ENCODE results near the gene ATP5F1A.
"Not testable (repeated sequence)": the region's sequence is repeated elsewhere in the genome, so short reads cannot be mapped to it uniquely, and the experiment has no call there.

The ATP5F1A gene

DNA sequence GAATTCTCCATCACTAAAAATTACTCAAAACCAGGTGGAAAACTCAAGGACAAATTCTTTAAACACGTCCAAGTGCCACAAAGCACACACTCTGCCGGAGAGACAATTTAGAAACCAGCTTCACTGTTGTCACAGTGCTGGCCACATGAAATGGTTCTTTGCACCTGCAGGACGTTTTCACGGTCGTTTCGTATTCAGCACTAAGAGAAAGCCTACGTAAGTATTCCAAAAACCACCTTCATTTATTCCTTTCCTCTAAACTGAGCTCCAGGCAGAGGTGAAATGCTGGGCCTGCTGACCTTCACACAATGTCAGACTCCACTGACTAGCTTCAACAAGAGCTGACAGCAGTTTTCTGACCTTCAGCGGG lies 680 bp downstream of the ATP5F1A start:
- H3K4me3 ChIP-seq (ENCODE audit: control insufficient read depth, low read depth, low read length), result peak overlapping the region; percentile 76
- TF ChIP-seq CTCF (IDR thresholded peaks at IDR 0.05; ENCODE audit: control insufficient read depth, insufficient read depth, low read depth, low read length, missing control alignments), result no peak
- no peak for DNase-seq (ENCODE audit: low read depth)

- H3K4me3 ChIP-seq (ENCODE audit: control insufficient read depth, low read depth, low read length), result peak overlapping the region; percentile 76
- DNase-seq (ENCODE audit: low read depth), result no peak
- TF ChIP-seq CTCF (IDR thresholded peaks at IDR 0.05; ENCODE audit: control insufficient read depth, insufficient read depth, low read depth, low read length, missing control alignments), result no peak
Measured at GRCh38 chr18:46096651-46097300, 1.3 kb downstream of the ATP5F1A start.

GRCh38 chr18:46095532-46095931 lies 2.6 kb downstream of the ATP5F1A start:
- no peak for TF ChIP-seq CTCF (IDR thresholded peaks at IDR 0.05; ENCODE audit: control insufficient read depth, insufficient read depth, low read depth, low read length, missing control alignments)
- DNase-seq (ENCODE audit: low read depth), result no peak
- no peak overlapping the region for H3K4me3 ChIP-seq (ENCODE audit: control insufficient read depth, low read depth, low read length)

- H3K4me3 ChIP-seq (ENCODE audit: control insufficient read depth, low read depth, low read length); DNase-seq (ENCODE audit: low read depth): not testable (repeated sequence)
Measured at GRCh38 chr18:46088501-46088900, 9.6 kb downstream of the ATP5F1A start.

DNA sequence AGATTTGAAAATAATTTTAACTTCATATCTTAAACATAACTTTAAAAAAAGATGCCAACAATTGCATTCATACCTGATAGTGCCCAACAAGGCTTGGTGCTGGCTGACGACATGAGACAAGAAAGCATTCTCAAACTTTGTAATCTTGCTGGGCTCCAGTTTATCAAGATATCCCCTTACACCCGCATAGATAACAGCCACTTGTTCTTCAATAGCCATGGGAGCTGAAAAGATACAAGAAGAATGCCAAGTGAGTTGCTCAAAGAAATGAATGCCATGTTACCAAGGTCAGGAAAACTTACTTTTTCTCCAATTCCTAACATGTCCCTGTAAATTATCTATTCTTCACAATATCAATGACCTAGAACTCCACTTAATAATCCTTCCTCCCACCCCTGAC lies 13.7 kb downstream of the ATP5F1A start:
- no peak for TF ChIP-seq CTCF (IDR thresholded peaks at IDR 0.05; ENCODE audit: control insufficient read depth, insufficient read depth, low read depth, low read length, missing control alignments)

GRCh38 chr18:46080156-46080555 lies 17.9 kb downstream of the ATP5F1A start:
- no peak overlapping the region for H3K4me3 ChIP-seq (ENCODE audit: control insufficient read depth, low read depth, low read length)
- TF ChIP-seq CTCF (IDR thresholded peaks at IDR 0.05; ENCODE audit: control insufficient read depth, insufficient read depth, low read depth, low read length, missing control alignments), result no peak
- no peak for DNase-seq (ENCODE audit: low read depth)

More for the DNA sequence above, 13.7 kb downstream of the ATP5F1A start:
- no peak overlapping the region for H3K4me3 ChIP-seq (ENCODE audit: control insufficient read depth, low read depth, low read length)
- DNase-seq (ENCODE audit: low read depth), result no peak

DNA sequence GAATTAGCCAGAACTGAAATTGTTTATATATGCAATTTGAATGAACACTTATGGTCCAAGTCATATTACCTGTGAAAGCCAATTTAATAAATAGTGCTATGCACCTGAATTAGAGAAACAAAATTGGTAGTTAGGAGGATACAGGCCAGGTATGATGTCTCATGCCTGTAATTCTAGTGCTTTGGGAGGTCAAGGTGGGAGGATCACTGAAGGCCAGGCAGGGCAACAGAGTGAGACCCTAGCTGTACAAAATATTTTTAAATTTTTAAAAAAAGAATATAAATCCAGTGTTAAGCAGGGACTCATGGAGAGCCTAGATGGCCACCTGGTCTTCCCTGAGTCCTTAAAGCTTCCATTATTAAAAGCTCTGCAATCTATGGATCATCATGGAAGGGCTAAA lies 18.8 kb downstream of the ATP5F1A start:
- no peak overlapping the region for H3K4me3 ChIP-seq (ENCODE audit: control insufficient read depth, low read depth, low read length)
- TF ChIP-seq CTCF (IDR thresholded peaks at IDR 0.05; ENCODE audit: control insufficient read depth, insufficient read depth, low read depth, low read length, missing control alignments), result no peak
- no peak for DNase-seq (ENCODE audit: low read depth)

Measured in AG09309 (cell line).